ENCODE data around the gene NEO1. TPM values are rescaled to one million over a fixed set of nuclear protein-coding genes. Genes with fewer than 3 reads are reported as not detected.

Gene NEO1
- total and polyA plus RNA-seq, 9 of the 15 experiments (the other 6 are each of a cell fraction or from before 2014, with no cell fraction given), result 0.08 to 1.7 (median 0.48) TPM

DNA sequence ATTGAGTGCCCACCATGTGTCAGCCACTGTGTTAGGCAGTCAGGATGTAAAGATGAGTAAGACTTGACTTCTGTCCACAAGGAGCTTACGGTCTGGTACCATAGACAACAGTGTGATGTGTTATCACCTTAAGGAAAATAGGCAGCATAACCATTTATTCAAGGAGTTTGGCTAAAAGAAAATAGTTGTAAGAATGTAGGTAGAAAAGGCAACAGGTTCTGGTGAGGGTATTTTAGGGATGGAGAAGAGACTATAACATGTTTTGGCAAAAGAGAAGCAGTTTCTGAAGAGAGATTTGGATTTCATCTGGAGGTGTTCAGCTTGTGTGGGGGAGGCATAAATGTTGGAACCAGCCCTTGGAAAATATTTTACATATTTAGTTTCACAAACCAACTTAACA is 194.6 kb downstream of the NEO1 start:
- TF ChIP-seq NONO (IDR thresholded peaks at IDR 0.05; ENCODE audit: low read depth in 2 of 2, low read length in 1 of 2) (no peak), EZH2 (IDR thresholded peaks at IDR 0.05; ENCODE audit: borderline replicate concordance, low read depth, low read length) (no peak), YY1 (IDR thresholded peaks at IDR 0.05; ENCODE audit: borderline replicate concordance in 1 of 3, control insufficient read depth in 1 of 3, extremely low read depth in 1 of 3, insufficient read depth in 3 of 3, insufficient read length in 1 of 3, insufficient replicate concordance in 2 of 3, low read depth in 1 of 3, low read length in 2 of 3) (no peak), ZZZ3 (IDR thresholded peaks at IDR 0.05) (no peak), ZNF263 (CRISPR knock-in tag; IDR thresholded peaks at IDR 0.05; ENCODE audit: borderline replicate concordance) (no peak)
- Histone ChIP-seq H3K79me2 (ENCODE audit: control insufficient read depth, insufficient read depth, low read length) (no peaks in the 10 kb centered on the region), H3K27ac (ENCODE audit: extremely low read depth, low read depth, low read length) (no peak overlapping the region), H3K9me3 (replicated peaks; ENCODE audit: control insufficient read depth, insufficient read depth, low read depth, low read length) (no peaks in the 10 kb centered on the region), H3K9ac (ENCODE audit: insufficient read depth in 1 of 2, low read depth in 2 of 2, low read length in 2 of 2) (no peak overlapping the region), H3K27me3 (ENCODE audit: control insufficient read depth in 2 of 2, insufficient read depth in 2 of 2, low read length in 2 of 2) (no peaks in the 10 kb centered on the region; a peak in 1 of 5 replicates), H3K4me2 (ENCODE audit: insufficient read depth, low read length) (no peak overlapping the region), H3K9me1 (ENCODE audit: control insufficient read depth, insufficient read depth, low read length) (no peaks in the 10 kb centered on the region), H4K20me1 (replicated peaks; ENCODE audit: control insufficient read depth, insufficient read depth, low read length) (no peaks in the 10 kb centered on the region), H3K4me1 (replicated peaks in 1 of 2; ENCODE audit: control insufficient read depth in 2 of 2, insufficient read depth in 2 of 2, low read length in 2 of 2) (no peaks in the 10 kb centered on the region), H3K4me3 (no peak overlapping the region), H3K36me3 (ENCODE audit: control insufficient read depth, insufficient read depth, low read length) (no peaks in the 10 kb centered on the region), H2AFZ (ENCODE audit: low read depth, low read length) (no peak overlapping the region)
- POLR2A ChIA-PET, result interaction anchor here (1.1 kb wide), 1 partner anchor 11 kb away, joined by 3 read pairs; no protein-coding TSS in a partner anchor
- ATAC-seq (no peak), DNase-seq (ENCODE audit: extremely low read depth in 1 of 4, low spot score in 3 of 4) (no peak), FAIRE-seq (no peak)
- CTCF ChIA-PET (ENCODE audit: low intra/inter-chr PET ratio), result no interaction called here
- no TSS peak for BruUV-seq (replicated peaks)
- intact Hi-C loops (cut with micrococcal nuclease), result loop anchor here (10.0 kb wide), 1 partner anchor 462 kb away; the partner anchor contains the start of gene ADPGK
- 0% methylated on average over 1 of the region's 1 CpG for WGBS (ENCODE audit: insufficient coverage, low coverage, missing lambda C conversion rate)
- in situ Hi-C loops (cut with MboI), result no loop called here
